Stimulated activated CD8-positive, alpha-beta memory T cell treated with anti-CD3 and anti-CD28 coated beads, Interleukin-2, amount 100 ng/mL, for 48 hours (primary cell): Measurements from ENCODE around the gene P2RY14.

Source experiments
- DNase-seq, 2 donors: peaks; one replicate each; pipeline ENCODE4 v3.0.0-alpha.2; 2020; ENCODE audit warnings: low read depth in 2 of 2

The P2RY14 gene

GRCh38 chr3:151191095-151191494, 87.2 kb downstream of the P2RY14 start:
- DNase-seq, result no peak

- DNase-seq, result no peak
These were observed 95.1 kb downstream of the P2RY14 start for GRCh38 chr3:151183265-151183671.

GRCh38 chr3:151182349-151183079, 95.8 kb downstream of the P2RY14 start:
- no peak for DNase-seq

- DNase-seq, result no peak
These were observed 100.0 kb downstream of the P2RY14 start for GRCh38 chr3:151178208-151178845.

- DNase-seq, result no peak
These were observed 102.4 kb downstream of the P2RY14 start for GRCh38 chr3:151175952-151176351.

- no peak for DNase-seq
These were observed 104.0 kb downstream of the P2RY14 start for GRCh38 chr3:151174351-151174750.

GRCh38 chr3:151171145-151171757, 107.1 kb downstream of the P2RY14 start:
- no peak for DNase-seq

GRCh38 chr3:151169948-151170679, 108.2 kb downstream of the P2RY14 start:
- DNase-seq, result peak; percentile 15 to 52

- DNase-seq, result no peak
These were observed 108.9 kb downstream of the P2RY14 start for GRCh38 chr3:151169262-151169947.

- DNase-seq, result peak; percentile 67 to 79
These were observed 109.9 kb downstream of the P2RY14 start for GRCh38 chr3:151168269-151169094.

- DNase-seq, result no peak
These were observed 112.2 kb downstream of the P2RY14 start for GRCh38 chr3:151166161-151166560.

- DNase-seq, result no peak
These were observed 113.1 kb downstream of the P2RY14 start for GRCh38 chr3:151165226-151165625.
